HFF-Myc (cell line): ENCODE measurements around the gene FAH.

Experiments used
- DNase-seq: peaks from one replicate; pipeline ENCODE4 v3.0.0-alpha.2; 2011; ENCODE audit warnings: low read depth; ENCODE audit errors: extremely low read depth
- H3K4me3 ChIP-seq: replicated peaks from 2 replicates; pipeline ENCODE4 v1.5.1; 2011; ENCODE audit warnings: low read depth, mild to moderate bottlenecking, control low read depth, low read length
- CTCF ChIP-seq: IDR thresholded peaks from 2 replicates; pipeline ENCODE4 v1.5.1; 2012; ENCODE audit warnings: mild to moderate bottlenecking, low read depth, low read length, control low read depth; ENCODE audit errors: missing control alignments

The FAH gene

GRCh38 chr15:80109388-80109787, 43.4 kb upstream of the FAH start:
- H3K4me3 ChIP-seq: no peak overlapping the region
- no peak for DNase-seq
- TF ChIP-seq CTCF: no peak

DNA sequence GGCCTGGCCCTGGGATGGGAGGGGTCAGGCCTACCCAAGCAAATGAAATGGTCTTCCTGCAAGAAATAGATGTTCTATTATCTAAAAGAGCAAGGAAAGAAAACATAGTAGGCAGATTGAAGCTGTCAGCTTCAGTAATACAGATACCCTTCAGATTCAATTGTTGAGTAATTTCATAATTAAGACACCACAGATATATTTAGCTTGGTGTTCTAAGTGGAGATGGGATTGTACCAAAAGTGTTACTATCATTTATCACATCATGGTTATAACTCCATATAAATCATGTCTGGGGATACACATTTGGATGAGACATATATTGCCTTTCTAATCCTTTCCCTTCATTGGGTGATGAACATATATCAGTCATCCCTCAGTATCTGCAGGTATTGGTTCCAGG, 41.9 kb upstream of the FAH start:
- TF ChIP-seq CTCF: no peak
- no peak overlapping the region for H3K4me3 ChIP-seq
- DNase-seq: no peak

DNA sequence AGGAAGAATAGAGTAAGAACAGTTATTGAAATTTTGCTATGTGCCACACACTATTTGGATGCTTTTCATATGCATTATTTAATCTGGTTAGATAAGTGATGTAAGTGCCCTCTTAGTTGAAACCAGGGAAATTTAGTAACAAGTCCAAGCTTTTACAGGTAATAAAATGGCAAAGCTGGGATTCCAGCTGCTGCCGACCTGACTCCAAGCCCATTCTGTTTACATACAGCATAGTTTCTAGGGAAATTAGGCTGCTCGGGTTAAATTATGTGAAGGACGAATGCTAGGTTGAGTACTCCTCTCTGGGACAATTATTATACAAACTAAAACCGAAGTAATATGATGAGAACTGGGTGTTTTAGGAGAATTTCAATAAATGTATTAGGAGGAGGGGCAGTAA, 38.7 kb upstream of the FAH start:
- TF ChIP-seq CTCF: no peak
- H3K4me3 ChIP-seq: no peak overlapping the region
- no peak for DNase-seq

- no peak for TF ChIP-seq CTCF
- DNase-seq: no peak
- no peak overlapping the region for H3K4me3 ChIP-seq
Measured at GRCh38 chr15:80115021-80115420, 37.8 kb upstream of the FAH start.

DNA sequence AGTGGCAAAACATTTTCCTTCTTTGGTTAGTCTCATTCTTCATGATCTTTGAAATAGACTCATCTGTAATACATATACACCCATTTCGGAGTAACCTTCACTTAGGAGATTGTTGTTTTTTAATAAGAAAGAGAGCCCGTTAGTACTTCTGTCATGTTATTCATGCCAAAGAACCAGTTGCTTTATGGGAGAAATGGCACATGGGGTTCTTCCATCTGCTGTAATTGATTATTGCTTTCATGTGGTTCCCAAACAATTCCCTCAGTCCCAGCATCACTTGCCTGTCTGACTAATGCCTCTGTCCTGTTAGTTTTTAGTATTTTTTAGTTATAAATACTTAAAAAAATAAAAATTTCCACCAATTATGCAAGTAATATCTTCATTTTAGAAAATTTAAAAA, 33.8 kb upstream of the FAH start:
- H3K4me3 ChIP-seq: no peak overlapping the region
- no peak for TF ChIP-seq CTCF
- DNase-seq: no peak

GRCh38 chr15:80120636-80121035, 32.2 kb upstream of the FAH start:
- H3K4me3 ChIP-seq: no peak overlapping the region
- DNase-seq: no peak
- TF ChIP-seq CTCF: no peak

DNA sequence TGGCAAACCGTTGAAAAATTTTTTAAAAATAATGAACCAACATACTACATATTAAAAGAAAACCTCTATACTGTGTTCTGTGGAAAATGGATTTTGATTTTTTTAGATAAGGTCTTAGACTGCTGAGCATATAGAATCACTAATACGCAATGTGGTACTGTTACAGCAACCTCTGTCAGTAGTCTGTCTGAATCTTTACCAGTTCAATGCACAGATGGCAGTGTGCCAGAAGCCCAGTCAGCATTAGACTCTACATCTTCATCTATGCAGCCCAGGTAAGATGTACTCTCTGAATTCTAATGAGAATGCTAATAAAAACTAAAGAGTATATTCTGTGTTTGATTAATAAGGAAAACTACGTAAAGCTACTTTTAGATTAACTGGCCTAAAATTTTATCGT, 31.3 kb upstream of the FAH start:
- no peak for DNase-seq
- H3K4me3 ChIP-seq: no peak overlapping the region
- TF ChIP-seq CTCF: no peak
